ENCODE data around the gene AFF1. TPM values are rescaled to one million over a fixed set of nuclear protein-coding genes. Genes with fewer than 3 reads are reported as not detected.

Gene AFF1
- total RNA-seq, 4 donors from 2014 or later: 89.4 to 138 (median 103) TPM

DNA sequence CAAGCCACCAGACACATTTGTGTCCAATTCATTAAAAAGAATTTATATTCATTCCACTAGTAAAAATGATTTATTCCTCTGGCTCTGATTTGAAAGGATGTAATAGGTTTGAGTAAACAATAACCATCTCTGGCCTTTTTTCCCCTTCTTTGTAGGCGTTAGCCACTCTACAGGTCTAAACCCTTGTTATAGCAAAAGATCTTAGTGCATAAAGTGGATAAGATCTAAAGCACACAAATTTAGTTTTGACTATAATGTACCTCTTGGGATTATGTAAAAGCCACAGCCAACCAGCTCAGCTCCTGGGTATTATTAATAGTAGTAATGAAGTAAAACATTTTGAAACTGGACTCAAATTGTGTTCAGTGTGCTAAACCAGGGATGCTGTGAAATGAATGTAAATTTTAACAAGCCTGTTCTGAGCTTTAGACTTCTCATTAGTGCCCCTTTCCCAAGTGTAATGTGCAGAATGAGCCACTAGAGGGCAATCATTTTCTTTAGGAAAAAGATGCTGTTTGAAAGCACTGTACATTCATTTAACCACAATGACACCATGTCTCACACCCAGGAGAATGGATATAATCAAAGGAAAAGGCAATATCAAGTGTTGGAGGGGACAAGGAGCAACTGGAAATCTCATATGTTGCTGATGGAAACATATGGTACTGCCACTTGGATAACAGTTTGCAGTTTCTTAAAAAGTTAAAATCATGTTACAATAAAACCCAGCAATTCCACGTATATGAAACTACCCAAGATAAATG lies 215.9 kb downstream of the AFF1 start:
- DNase-seq (ENCODE audit: low spot score): no peak
- TF ChIP-seq, protein P1, sequence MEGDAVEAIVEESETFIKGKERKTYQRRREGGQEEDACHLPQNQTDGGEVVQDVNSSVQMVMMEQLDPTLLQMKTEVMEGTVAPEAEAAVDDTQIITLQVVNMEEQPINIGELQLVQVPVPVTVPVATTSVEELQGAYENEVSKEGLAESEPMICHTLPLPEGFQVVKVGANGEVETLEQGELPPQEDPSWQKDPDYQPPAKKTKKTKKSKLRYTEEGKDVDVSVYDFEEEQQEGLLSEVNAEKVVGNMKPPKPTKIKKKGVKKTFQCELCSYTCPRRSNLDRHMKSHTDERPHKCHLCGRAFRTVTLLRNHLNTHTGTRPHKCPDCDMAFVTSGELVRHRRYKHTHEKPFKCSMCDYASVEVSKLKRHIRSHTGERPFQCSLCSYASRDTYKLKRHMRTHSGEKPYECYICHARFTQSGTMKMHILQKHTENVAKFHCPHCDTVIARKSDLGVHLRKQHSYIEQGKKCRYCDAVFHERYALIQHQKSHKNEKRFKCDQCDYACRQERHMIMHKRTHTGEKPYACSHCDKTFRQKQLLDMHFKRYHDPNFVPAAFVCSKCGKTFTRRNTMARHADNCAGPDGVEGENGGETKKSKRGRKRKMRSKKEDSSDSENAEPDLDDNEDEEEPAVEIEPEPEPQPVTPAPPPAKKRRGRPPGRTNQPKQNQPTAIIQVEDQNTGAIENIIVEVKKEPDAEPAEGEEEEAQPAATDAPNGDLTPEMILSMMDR (IDR thresholded peaks at IDR 0.05): peak in 2 of 3 donors; percentile 39 to 66
- peak; percentile 46 for ATAC-seq (ENCODE audit: low FRiP score)

DNA sequence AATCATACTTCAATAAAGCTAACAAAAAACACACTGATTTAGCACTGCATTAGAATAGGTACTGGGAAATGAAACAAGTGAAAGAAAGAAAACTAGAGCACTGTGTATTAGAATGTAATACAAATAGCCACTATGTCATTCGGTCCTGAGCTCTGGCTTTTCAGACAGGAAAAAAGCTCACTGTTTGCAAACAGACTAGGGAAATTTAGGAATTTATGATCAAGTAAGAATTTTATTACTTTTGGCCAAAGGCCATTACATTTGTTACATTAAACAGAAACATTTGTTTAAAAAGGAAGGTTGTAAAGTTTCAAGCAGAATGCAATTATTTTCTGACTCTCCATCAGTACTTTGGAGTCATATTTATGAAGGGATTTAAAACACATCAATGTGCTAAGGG lies 216.9 kb downstream of the AFF1 start:
- DNase-seq (ENCODE audit: low spot score): no peak
- TF ChIP-seq, protein P1 (IDR thresholded peaks at IDR 0.05): no peak
- no peak for ATAC-seq (ENCODE audit: low FRiP score)

DNA sequence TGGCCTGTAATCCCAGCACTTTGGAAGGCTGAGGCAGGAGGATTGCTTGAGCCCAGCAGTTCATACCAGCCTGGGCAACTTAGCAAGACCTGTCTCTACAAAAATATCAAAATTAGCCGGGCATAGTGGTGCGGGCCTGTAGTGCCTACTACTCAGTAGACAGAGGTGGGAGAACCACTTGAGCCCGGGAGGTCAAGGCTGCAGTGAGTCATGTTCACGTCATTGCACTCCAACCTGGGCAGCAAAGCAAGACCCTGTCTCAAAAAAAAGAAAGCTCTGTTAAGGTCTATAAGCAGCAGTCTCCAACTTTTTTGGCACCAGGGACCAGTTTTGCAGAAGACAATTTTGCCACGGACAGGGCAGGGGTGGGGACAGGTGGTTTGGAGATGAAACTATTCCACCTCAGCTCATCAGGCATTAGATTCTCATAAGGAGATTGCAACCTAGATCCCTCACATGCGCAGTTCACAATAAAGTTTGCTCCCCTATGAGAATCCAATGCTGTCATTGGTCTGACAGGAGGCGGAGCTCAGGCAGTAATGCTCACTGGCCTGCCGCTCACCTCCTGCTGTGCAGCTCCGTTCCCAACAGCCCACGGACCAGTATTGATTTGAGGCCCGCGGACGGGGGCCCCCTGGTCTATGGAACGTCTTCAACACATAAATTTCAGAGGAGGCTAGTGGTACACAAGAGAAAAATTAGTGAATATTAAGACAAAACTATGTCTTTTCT lies 217.7 kb downstream of the AFF1 start:
- DNase-seq (ENCODE audit: low spot score) (no peak), ATAC-seq (ENCODE audit: low FRiP score) (no peak)
- TF ChIP-seq, protein P1 (IDR thresholded peaks at IDR 0.05): no peak

DNA sequence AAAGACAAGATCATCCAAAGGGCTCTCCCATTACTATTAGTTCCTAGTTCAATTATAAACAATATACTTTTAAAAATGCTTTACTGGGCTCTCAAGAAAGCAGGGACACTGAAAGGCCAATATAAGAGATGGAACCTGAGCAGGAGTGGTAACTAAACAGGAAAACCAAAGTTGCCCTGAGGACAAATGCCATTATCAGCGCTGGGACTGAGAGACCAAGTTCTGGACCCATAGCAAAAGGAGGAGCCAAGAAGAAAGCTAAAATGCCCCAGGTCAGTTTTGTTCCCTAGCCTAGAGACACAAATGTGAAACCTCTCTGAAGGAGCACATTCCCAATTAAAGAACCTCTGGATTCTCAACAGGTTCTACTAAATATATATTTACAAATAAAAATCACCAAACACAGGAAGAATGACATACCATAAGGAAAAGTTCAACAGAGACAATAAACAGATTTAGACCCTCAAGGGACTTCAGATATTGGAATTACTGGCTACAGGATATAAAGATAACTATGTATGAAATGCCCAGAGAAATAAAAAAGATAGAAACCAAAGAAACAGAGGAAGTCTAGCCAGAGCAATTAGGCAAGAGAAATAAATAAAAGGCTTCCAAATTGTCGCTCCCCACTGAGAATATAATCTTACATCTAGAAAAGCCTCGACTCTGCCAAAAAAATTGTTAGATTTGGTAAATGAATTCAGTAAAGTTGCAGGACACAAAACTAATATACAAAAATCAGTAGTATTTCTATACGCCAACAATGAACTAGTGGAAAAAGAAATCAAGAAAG lies 218.5 kb downstream of the AFF1 start:
- TF ChIP-seq, protein P1 (IDR thresholded peaks at IDR 0.05): no peak
- no peak for ATAC-seq (ENCODE audit: low FRiP score)
- DNase-seq (ENCODE audit: low spot score): no peak

DNA sequence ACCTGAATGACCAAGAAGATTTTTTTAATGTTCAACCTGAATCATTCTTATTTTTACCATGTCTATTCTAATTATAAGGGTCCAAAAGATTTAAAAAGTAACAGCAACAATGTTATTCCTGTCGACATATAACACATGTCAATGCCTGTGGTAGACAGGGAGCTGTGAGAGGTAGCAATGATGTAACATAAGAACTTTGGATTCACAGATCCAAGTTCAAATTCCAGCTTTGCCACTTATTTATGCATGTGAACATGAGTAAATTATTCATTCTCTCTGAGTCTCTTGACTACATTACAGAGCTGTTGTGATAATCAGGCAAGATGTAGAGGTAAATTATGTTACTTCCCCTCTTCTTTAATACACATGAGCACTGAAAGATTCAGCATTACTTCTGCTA lies 231.1 kb downstream of the AFF1 start:
- ATAC-seq (ENCODE audit: low FRiP score) (no peak), DNase-seq (ENCODE audit: low spot score) (no peak)
- TF ChIP-seq, protein P1 (IDR thresholded peaks at IDR 0.05): no peak

DNA sequence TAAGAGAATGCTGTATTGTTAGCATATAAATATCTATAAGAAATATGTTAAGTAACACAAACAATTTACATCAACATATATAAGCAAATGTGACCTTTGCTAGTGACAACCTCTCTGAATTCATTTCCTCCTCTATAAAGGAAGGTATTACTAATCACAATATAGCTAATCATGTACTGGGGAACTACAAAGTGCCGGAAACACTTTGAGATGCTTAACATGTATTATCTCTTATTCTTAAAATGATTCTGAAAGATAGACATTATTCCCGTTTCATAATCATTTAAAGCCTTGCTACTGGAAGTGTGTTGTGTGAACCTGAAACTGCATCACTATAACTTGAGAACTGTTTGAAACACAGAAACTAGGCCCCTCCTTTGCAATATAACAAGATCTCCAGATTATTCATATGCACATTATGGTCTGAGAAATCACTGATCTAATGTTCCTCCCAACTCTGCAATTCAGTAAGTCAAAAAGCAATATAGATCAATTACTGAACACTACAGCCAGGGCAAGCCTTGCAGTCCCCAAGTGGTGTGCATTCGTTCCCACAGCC lies 231.6 kb downstream of the AFF1 start:
- no peak for DNase-seq (ENCODE audit: low spot score)
- TF ChIP-seq, protein P1 (IDR thresholded peaks at IDR 0.05): no peak
- no peak for ATAC-seq (ENCODE audit: low FRiP score)
